ENCODE results near the gene NPTN.

Gene NPTN

DNA sequence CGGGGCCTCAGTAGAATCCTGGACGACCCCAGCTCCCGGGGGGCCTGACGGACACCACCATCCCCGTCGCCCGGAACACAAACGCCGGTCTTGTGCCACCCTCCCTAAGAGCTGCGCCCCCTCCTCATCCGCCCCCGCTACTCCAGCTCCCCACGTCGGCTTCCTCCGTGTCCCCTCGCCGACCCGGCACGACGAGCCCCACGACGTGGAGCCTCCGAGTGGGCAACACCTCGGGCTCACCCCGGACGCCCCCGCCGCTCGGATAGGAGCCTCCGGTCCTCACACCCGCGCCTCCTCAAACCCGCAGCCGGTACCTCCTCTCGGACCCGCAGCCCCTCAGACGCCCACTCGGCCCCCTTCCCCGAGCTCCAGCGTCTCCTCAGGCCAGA is 525 bp downstream of the NPTN start:
- no peak for DNase-seq (ENCODE audit: low spot score)

DNA sequence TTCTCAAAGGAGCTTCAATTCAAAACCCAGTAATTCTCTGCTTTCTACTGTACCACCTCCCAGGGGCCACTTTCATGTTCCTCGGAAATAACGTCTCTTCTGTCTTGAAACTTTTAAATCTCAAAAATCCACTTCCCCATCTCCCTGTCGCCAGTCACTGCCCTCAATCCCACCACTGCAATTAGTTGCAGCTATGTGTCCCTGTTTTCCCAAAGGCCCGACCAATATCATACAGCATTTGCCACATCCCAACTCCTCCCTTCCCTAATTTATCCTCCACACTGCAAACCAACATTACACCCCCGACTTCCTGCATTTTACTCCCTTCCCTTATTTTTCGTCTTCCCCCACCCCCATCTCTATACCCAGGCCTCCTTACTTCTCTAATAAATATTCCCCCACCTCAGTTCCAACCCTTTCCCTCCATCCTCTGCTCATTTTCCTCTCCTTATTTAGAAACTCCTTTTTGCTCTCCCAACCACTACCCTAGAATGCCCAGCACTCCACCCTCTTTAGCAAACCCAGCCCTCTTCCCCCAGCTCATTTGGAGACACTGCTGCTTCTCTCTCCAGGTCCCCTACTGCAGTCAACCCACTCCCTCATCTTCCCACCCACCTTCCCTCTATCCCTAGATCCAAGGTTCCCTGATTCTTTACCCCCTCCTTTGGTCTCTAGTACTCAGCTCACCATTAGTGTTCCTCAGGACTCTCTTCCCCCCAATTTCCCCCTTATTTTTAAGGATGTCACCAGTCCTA is 1.1 kb downstream of the NPTN start:
- peak; percentile 41 for DNase-seq (ENCODE audit: low spot score)

DNA sequence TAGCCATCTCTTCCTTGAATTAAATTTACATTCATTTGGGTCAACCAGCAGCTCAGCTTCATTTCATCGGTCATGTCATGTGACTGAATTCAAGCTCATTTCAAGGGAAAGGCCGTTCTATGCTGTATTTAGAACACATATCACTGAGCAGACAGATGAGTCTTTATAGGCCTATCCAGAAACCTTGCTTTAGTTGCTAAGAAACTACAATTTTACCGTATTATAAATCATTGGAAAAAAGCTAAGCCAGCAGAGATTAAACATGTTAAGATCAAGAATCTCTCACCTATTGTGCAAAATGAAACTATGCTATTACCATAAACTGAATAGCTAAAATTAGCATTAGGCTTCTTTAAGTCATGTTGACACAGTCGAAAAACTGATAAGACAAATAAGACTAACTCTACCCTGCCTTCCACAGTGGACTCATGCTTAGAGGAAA is 2.2 kb downstream of the NPTN start:
- no peak for DNase-seq (ENCODE audit: low spot score)

DNA sequence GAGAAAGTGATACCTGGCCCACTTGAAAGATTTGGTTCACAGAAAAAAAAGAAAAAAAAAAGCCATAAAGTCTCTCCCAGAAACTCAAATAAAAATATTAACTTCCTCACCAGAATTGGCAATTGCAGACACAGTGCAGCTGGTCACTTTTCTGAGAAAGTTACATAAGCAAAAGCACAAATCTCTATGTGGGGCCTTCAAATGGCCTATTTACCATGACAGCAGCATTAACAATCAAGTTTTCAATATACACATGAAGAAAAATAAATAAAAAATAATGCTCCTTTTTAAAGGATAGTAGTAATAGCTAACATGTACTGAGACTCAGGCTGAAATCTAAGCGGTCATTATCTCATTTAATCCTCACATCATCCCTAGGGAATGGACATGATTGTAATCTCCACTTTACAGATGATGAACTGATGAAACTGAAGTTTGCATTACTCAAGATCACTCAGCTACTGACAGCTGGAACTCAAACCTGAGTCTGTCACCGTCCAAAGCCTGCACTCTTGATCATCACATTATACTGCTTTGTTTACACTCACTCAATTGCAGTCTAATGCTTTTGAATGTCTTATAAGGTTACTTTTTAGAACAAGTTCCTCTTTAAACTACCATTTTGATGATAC is 3.3 kb downstream of the NPTN start:
- peak; percentile 45 for DNase-seq (ENCODE audit: low spot score)

DNA sequence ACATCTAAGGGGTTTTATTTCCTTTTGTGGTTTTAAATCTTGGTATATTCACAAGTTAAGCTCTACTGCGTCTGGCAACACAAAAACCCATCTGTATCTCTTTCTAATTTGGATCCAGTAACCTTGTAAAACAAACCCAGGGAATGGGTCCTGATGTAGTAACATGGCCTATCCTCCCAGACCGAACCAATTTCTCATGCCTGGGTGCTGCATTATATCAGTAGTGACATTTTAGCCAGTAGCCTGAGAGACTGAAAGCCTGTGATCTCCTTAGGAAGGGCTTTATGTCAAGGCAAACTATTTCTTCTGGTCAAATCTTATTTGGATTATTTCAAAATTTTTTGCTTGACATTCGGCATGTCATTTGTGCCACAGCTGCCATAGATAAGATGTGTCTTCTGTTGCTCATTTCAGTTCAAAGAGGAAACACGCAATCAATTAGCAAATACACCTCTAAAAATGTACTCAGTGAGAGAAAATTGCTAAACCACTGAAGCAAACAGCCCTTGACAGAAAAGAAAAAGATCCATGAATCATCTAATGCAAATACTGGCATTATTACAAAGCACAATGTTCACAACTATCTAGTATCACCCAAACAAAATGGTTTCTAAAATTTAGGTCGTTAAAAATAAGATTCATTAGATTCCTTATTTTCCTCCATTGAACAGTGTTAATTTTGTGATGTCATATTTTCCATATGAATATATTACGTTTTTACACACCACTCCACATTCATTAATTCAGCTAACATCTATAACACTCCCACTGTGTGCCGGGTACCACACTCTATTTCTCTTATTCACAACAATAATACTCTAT is 4.0 kb downstream of the NPTN start:
- DNase-seq (ENCODE audit: low spot score), result peak; percentile 47

DNA sequence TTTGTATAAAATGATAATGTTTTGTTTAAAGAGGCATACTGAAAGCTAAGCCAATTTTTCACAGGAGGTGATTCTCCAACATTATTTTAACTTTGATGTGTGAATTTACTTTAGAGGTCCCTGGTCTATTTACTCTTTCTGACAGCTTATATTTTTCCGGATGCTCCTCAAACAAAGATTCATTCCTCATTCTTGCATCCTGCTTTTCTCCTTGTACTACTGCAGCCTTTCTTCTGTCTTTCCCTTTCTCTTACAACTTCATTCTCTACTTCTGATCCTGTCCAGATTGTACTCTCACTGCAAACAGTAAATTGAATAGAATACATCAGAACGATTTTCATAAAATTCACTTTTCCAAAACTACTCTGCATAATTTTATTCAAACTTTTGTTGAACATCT is 5.1 kb downstream of the NPTN start:
- no peak for DNase-seq (ENCODE audit: low spot score)

DNA sequence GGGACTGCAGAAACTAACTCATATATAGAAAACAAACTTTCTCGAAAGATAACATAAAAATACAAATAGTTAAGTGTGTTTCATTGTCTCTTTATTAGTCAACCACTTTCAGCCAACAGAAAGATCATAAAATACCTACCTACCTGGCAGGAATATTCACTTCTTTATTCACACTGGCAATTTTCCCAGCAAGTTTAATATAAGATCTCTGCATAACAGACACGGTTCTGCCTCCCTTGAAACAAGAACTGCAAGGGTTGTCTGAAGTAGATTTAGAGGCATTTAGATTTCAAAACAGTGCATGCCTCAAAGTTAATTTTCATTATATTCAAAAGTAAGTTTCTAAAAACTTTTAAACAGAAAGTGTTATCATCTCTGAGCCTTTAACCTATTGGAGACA is 7.1 kb downstream of the NPTN start:
- no peak for DNase-seq (ENCODE audit: low spot score)

DNA sequence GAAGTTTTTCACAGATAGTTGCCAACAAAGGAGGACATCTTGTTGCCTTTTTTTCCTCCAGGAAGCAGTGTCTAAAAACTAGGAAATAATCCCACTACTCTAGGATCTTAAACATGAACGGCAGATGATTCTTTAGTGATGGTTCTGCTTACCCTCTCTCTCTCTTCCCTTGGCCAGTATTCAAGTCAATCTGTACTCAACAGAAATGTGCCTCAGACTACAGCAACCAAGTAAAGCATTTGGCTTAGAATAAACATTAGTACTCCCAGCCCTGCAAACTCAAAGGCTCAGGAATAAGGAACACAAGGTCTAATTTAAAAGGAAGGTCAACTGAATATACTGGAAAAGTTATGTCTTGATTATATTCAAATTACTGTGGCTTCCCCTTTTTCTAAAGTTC is 8.7 kb downstream of the NPTN start:
- DNase-seq (ENCODE audit: low spot score), result no peak

DNA sequence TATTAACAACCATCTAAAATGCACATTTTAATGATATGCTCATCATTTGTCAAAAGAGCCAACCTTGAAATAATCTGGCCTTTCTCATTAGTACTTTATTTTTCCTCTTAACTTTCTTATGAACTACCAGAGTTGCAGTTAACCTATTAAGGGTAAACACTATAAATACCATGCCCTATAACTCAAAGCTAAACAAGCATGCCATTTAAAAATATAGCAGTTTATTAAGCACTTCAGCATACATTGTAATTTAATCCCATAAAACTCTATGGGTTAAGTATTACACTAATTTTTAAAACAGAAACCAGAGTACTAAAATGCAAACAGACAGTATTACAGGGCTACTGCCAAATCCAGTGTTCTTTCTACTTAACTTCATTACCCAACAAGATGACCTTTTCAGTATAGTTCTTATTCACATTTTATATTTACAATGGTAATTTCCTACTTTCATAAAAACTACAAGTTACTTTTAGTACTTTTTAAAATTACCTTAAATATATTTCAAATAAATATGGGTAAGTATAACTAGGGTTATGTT is 11.8 kb downstream of the NPTN start:
- DNase-seq (ENCODE audit: low spot score), result no peak

DNA sequence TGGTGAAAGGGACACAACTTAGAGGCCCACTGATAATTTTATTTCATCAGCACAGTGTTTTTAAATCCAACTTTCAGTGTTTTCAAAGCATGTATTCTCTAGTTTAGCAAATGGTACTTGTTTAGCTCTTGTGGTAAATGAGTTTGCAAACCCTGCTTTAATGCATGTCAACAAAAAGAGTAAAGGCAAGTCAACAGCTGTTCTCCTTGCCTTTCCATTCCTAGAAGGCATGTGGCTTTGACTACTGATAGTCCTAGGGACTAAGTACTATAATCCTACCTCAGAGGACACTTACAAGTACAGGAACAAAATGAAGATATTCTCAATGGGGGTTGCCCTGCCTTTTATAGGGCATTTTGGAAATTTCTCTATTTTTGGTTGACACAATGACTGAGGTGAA is 13.1 kb downstream of the NPTN start:
- no peak for DNase-seq (ENCODE audit: low spot score)

DNA sequence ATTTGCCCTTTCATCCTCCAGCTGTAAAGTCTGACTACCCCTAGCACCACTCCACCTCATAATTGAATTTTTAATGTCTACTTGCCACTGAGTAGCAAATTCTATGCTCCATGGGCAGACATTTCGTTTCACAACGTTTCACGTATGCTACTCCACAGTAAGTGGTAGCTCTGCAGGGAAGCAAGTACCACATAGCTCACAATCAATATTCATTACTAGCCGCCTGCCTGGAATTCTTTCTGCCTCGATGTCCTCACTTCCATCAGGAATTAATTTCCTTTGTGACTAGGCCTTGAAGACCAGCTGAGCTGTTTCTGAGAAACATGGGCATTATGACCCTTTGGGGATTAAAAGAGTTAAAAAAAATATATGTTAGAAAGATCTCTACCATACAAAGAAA is 15.3 kb downstream of the NPTN start:
- no peak for DNase-seq (ENCODE audit: low spot score)

DNA sequence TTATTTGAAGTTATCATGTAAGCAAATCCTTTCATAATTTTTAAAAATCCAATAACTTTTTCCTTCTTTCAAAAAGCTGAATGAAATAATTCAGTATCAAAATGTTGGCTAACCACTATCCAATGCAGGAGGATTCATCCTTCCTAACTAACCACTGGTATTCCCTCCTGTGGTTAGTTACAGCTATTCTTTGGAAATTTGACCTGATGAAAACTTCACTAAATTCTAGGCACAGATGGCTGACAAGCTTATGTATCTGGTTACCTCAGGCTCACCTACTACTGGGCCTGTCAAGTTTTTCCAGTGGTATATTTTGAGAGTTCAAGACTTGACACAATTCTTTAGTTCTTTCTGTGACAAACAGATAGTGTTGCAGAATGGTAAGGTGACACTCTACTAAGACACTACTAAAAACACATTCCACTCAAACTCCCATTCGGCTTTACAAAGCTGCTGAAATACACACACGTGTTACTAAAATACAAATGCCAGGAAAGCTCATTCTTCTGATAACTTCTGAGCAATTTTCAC is 15.8 kb downstream of the NPTN start:
- DNase-seq (ENCODE audit: low spot score), result no peak

DNA sequence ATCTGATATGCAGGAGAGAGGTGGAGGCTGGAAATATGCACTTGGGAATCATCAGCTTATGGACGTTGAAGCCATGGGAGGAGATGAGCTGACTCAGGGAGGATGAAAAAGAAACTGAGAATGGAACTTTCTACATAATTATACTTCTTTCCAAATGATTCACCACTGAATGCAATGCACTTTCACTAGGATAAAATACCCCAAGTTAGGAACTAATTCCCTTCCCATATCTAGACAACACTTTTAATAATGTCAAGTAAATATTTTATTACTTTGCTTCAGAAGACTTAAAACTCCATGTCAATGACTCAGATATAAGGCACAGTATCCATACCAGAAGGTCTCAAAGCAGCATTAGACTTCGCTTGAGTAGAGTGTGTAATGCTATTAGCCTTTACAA is 24.2 kb downstream of the NPTN start:
- DNase-seq (ENCODE audit: low spot score), result no peak

DNA sequence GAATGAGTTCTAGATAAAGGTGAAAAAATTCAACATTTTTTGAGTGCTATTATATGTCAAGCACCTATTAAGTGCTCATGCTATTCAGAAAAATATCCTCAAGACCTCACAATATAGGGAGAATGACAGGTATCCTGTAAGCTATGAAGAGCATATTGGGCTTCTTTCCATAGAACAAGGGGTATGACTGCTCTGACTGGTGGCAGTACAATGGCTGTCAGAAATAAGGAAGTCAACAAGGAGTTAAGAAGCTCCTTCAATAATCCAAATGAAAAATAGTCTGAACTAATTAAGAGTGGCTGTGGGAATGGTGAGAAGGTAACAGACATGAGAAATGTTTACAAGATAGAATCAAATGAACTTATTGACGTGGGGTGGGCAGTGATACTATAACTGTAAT is 24.7 kb downstream of the NPTN start:
- no peak for DNase-seq (ENCODE audit: low spot score)

DNA sequence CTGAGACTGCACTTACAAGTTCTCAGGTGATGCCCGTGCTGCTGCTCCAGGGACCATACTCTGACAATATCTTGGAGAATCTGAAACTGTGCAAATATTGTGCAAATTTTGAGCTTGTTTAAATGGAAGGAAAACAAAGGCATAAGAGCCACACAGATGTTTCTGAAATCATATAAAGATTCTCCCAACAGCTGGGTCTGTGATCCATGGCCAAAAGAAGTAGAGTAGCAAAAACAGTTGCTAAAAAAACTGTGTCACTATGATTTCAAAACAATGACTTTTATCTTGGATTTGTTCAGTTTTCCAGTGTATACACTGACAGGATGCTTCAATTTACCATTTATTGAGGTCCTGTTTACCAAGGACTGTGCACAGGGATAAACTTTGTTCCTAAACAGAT is 25.3 kb downstream of the NPTN start:
- DNase-seq (ENCODE audit: low spot score), result no peak

DNA sequence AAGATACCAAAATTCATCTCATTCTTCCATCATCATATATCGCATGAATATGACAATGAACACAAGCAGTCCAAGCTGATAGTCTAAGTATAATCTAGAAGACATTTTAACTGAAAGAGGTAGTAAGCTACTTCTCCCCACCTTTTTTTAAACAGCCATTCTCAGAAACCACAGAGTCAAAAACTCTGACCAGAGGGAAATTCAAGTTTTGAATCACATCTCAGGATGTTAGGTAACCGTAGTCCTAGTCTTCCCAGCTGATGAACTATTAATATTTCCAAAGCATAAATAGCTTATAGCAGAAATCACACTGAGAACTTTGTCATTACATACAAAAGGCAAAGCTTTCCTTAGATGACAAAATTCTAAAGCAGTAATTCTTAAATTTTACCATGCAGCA is 25.8 kb downstream of the NPTN start:
- DNase-seq (ENCODE audit: low spot score), result no peak

DNA sequence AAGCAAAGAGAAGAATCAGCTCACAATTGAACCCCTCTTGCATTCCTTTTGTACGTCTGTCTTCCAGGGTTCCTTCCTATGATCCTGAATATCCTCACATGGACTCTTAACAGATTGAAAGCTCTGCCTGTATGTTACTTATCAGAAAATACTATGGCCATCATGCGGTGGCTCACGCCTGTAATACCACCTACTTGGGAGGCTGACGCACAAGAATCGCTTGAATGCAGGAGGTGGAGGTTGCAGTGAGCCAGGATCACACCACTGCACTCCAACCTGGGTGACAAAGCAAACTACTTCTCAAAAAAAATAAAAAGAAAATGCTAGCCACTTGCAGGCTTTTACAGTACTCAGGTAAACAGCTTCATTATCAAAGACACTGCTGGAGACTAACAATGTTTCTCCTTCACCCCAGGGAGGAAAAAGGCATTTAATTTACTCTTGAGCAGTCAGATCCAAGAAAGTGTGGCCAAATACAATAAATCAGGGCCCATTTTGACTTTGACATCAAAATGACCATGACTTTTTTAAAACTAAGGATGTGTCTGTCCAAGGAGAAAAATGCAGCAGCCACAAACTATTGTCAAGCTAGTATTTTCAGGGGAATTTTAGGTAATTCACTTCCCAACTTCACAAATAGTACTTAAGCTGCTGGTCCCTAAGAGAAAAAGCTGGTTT is 27.3 kb downstream of the NPTN start:
- DNase-seq (ENCODE audit: low spot score), result no peak

DNA sequence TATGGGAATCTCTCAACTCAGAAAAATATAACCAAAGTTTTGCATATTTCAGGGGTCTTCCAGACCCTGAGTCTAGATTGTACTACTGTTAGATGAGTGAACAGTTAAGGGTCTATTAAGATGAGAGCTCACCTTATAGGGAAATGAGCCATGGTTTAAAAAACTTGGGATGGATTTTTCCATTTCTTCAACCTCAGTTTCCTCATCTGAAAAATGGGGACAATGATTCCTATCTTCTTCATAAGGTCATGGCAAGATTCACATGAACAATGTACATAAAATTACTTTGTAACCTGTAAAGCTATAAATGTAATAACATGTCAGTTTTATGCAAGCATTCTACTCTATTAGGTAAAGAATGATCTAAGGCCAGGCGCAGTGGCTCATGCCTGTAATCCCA is 28.7 kb downstream of the NPTN start:
- no peak for DNase-seq (ENCODE audit: low spot score)

DNA sequence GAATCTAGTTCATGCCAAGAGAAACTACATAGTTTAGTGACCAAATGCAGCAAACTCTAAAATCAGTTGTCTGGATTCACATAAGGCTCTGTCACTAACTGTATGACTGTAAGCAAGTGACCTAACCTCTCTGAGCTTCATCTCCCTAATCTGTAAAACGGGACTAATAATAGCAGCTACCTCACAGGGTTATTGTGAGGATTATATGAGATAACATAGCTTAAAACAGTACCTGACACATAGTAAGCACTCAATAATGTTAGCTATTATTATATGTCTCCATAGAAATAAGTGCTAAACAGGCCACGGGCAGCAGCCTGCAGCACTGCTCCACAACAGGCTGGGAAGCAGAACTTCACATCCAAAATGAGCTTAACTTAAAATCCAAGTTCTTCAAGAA is 30.2 kb downstream of the NPTN start:
- DNase-seq (ENCODE audit: low spot score), result no peak

DNA sequence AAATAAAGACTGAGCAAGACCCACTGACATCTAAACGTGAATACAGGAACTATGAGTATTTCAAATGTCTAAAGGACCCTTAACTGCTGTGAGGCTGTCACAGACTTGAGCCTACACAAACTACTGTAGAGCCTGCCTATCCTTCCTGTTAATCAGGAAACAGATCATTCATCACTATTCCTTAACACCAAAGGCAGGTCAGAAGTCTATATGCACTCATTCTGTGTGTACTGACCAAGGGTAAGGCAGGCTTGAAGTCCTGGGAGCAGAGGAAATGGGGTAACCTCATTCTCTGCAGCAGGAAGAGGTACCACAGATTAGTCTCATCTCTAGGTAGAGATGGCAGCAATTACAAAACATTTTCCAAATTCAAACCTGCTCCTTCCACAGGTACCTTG is 30.7 kb downstream of the NPTN start:
- DNase-seq (ENCODE audit: low spot score), result no peak

All from SK-N-DZ (cell line).